Measurements from ENCODE around the gene RPS15. TPM values are rescaled to one million over a fixed set of nuclear protein-coding genes. Genes with fewer than 3 reads are reported as not detected.

Gene RPS15
- total and polyA plus RNA-seq, 2 of the 13 experiments (the other 11 are each of a cell fraction or from before 2014, with no cell fraction given) = 695 to 1,411 TPM

GRCh38 chr19:1441677-1442438 lies 3.7 kb downstream of the RPS15 start (continued):
- TF ChIP-seq ETS1 (CRISPR knock-in tag; IDR thresholded peaks at IDR 0.05) (no peak), MTF1 (CRISPR knock-in tag; IDR thresholded peaks at IDR 0.05) (no peak), NFIB (CRISPR knock-in tag; IDR thresholded peaks at IDR 0.05; ENCODE audit: borderline replicate concordance) (no peak), ZNF468 (CRISPR knock-in tag; IDR thresholded peaks at IDR 0.05) (no peak), ZNF180 (CRISPR knock-in tag; IDR thresholded peaks at IDR 0.05; ENCODE audit: borderline replicate concordance, low read depth) (no peak), JUNB (CRISPR knock-in tag; IDR thresholded peaks at IDR 0.05; ENCODE audit: borderline replicate concordance) (no peak), ZNF768 (CRISPR knock-in tag; IDR thresholded peaks at IDR 0.05) (peak; percentile 25; the same call in 1 of the 2 replicates), TFAP4 (IDR thresholded peaks at IDR 0.05; ENCODE audit: borderline replicate concordance, low read depth) (no peak), KDM5B (CRISPR knock-in tag; IDR thresholded peaks at IDR 0.05; ENCODE audit: borderline replicate concordance) (no peak)
